Esophagus squamous epithelium (tissue), 4 donors: ENCODE data around the gene SGCE.

Experiments
- POLR2A ChIP-seq, 4 donors: fragments of 450-650 bp; IDR thresholded peaks; one replicate each; pipeline ENCODE4 v1.6.1; 2017; ENCODE audit warnings: antibody characterized with exemption in 4 of 4, mild to moderate bottlenecking in 4 of 4, moderate library complexity in 3 of 4
- TF ChIP-seq, protein P1 (sequence below), 6 experiments: fragments of 450-650 bp in 4 of 6; fragments of 200-600 bp in 2 of 6; sonication (generic) in 2 of 6; IDR thresholded peaks; one replicate each; pipeline ENCODE4 v1.5.1; 2016 to 2019; ENCODE audit warnings: antibody characterized with exemption in 6 of 6, mild to moderate bottlenecking in 4 of 6, moderate library complexity in 4 of 6

DNA sequence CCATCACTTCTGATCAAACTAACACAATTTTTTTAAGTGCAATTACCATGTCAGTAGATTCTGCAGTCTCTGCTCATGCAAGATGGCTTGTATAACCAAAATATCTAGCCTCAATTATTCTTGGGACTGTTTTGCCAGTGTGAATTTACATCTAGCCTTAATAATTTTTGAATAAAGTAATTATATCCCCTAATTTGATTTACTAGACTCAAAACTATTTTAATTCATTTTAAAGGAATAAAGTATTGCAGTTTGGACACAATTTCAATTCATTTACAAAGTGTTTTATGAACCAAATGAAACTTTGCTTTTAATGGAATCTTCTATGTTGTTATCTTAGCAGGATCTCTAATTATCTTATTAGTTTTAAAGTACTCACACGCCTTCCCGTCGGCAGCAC, 55.7 kb downstream of the SGCE start:
- TF ChIP-seq, protein P1, sequence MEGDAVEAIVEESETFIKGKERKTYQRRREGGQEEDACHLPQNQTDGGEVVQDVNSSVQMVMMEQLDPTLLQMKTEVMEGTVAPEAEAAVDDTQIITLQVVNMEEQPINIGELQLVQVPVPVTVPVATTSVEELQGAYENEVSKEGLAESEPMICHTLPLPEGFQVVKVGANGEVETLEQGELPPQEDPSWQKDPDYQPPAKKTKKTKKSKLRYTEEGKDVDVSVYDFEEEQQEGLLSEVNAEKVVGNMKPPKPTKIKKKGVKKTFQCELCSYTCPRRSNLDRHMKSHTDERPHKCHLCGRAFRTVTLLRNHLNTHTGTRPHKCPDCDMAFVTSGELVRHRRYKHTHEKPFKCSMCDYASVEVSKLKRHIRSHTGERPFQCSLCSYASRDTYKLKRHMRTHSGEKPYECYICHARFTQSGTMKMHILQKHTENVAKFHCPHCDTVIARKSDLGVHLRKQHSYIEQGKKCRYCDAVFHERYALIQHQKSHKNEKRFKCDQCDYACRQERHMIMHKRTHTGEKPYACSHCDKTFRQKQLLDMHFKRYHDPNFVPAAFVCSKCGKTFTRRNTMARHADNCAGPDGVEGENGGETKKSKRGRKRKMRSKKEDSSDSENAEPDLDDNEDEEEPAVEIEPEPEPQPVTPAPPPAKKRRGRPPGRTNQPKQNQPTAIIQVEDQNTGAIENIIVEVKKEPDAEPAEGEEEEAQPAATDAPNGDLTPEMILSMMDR (IDR thresholded peaks at IDR 0.05) = no peak
- no peak for TF ChIP-seq POLR2A (IDR thresholded peaks at IDR 0.05)
